HS-27A (cell line): ENCODE measurements around the gene DPCD.

Source experiments
- DNase-seq: peaks from one replicate; pipeline ENCODE4 v3.0.0-alpha.2; 2012; ENCODE audit warnings: low read depth, missing footprints

DPCD gene

GRCh38 chr10:101567165-101568006 lies 20.7 kb upstream of the DPCD start:
- no peak for DNase-seq

GRCh38 chr10:101568054-101568745 lies 19.9 kb upstream of the DPCD start:
- DNase-seq: no peak

GRCh38 chr10:101569323-101569621 lies 18.8 kb upstream of the DPCD start:
- DNase-seq: no peak

- no peak for DNase-seq
Observed at GRCh38 chr10:101569622-101570427, 18.3 kb upstream of the DPCD start.

GRCh38 chr10:101570428-101571270 lies 17.5 kb upstream of the DPCD start:
- no peak for DNase-seq

- DNase-seq: no peak
Observed at GRCh38 chr10:101571271-101571925, 16.7 kb upstream of the DPCD start.

GRCh38 chr10:101572126-101572525 lies 16.0 kb upstream of the DPCD start:
- no peak for DNase-seq

GRCh38 chr10:101572785-101573184 lies 15.3 kb upstream of the DPCD start:
- no peak for DNase-seq

- DNase-seq: no peak
Observed at GRCh38 chr10:101573885-101574753, 14.0 kb upstream of the DPCD start.

GRCh38 chr10:101575091-101575490 lies 13.0 kb upstream of the DPCD start:
- DNase-seq: no peak

- DNase-seq: no peak
Observed at GRCh38 chr10:101575580-101576210, 12.4 kb upstream of the DPCD start.

GRCh38 chr10:101576211-101576863 lies 11.8 kb upstream of the DPCD start:
- DNase-seq: no peak

GRCh38 chr10:101577121-101577871 lies 10.8 kb upstream of the DPCD start:
- DNase-seq: no peak

- DNase-seq: no peak
Observed at GRCh38 chr10:101578192-101578591, 9.9 kb upstream of the DPCD start.

- DNase-seq: no peak
Observed at GRCh38 chr10:101578803-101579515, 9.2 kb upstream of the DPCD start.

- DNase-seq: no peak
Observed at GRCh38 chr10:101579516-101579870, 8.6 kb upstream of the DPCD start.

- no peak for DNase-seq
Observed at GRCh38 chr10:101580486-101581399, 7.4 kb upstream of the DPCD start.
